ENCODE measurements around the gene ZNF317.
"Not testable (repeated sequence)": the region's sequence is repeated elsewhere in the genome, so short reads cannot be mapped to it uniquely, and the experiment has no call there.

The ZNF317 gene

DNA sequence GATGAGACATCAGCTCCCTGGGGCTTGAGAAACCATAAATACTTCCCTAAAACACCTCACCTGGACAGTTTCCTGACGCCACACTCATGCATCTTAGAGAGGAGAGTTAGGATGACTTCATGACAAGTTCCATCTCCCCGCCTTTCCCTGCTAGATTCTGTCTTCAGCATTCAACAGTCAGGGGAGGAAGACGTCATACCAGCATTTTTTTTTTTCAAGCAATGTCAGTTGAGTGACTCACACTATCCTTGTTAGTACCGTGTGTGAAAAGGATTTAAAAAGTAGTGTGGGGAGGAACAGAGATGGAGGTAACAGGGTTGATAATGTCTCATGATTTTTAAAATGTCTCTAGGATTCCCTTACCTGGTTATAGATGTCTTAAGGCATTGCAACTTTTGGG lies 38.7 kb downstream of the ZNF317 start, which contains the start of gene OR7D2:
Gene OR7D2 (plus strand): TSS at position 79 of the 400 bp plus-strand sequence. CDS start 6,803 bp downstream, outside the sequence.
- DNase-seq: no peak

DNA sequence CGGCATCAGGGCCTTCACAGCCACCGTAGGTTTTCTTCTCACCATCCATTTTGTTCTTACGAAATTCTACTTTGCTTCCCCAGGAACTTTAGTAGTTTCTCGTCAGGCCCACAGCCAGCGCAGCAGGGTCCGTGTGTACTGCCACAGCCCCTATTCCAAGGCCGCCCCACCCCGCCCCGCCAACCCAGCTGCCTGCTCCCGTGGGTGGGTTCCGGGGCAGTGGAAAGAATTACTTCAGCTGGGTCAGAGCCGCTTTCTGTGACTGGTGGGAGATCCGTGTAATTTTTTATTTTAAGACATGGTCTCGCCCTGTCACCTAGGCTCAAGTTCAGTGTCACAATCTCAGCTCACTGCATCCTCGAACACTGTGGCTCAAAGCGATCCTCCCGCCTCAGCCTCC lies 42.8 kb downstream of the ZNF317 start:
- DNase-seq: no peak

DNA sequence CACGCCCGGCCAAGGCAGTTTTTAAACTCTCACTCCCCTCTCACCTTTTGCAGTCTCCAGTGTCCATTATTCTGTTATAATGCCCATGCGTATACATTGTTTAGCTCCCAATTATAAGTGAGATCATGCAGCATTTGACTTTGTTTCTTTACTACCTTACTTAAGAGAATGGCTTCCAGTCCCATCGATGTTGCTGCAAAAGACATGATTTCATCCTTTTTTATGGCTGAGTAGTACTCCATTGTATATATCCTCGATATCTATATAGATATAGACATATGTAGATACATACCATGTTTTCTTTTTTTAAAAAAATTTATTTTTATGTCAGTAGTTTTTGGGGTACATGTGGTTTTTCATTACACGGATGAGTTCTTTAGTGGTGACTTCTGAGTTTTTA lies 47.0 kb downstream of the ZNF317 start:
- DNase-seq: no peak

GRCh38 chr19:9189535-9189934 lies 49.3 kb downstream of the ZNF317 start:
- DNase-seq: no peak

DNA sequence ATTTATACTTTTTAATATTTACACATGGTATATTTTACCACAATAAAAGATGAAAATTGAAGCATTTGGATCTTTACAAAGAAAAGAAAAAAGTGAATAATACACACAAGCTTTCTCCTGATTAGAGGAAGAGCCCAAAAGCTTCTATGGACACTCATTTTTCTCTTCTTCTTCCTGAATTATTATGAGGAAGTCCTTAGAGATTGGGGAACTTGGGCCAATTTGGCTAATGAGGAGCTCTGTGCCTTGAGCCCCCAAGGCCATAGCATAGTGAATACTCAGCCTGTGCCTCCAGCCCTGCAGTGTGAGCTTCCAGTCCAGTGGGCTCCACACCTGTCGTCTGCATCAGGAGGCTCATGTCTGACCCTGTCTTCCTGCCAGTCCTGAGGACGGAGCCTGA lies 57.8 kb downstream of the ZNF317 start:
- DNase-seq: not testable (repeated sequence)

GRCh38 chr19:9205501-9206113 lies 65.4 kb downstream of the ZNF317 start:
- DNase-seq: no peak
